HK-2 (cell line): ENCODE measurements around the gene EMC6.
A peak's percentile ranks its signal among the peaks of the same experiment; 100 is the strongest.
"Not testable (repeated sequence)": the region's sequence is repeated elsewhere in the genome, so short reads cannot be mapped to it uniquely, and the experiment has no call there.

Experiments
- DNase-seq: peaks from one replicate; pipeline ENCODE4 v3.0.0-alpha.2; 2018; ENCODE audit not compliant: unreplicated experiment

EMC6 gene

GRCh38 chr17:3681057-3681456, 12.4 kb downstream of the EMC6 start:
- no peak for DNase-seq

- no peak for DNase-seq
These were observed 13.0 kb downstream of the EMC6 start for GRCh38 chr17:3681565-3681964.

- no peak for DNase-seq
These were observed 13.4 kb downstream of the EMC6 start for GRCh38 chr17:3682033-3682432.

GRCh38 chr17:3683054-3683511, 14.5 kb downstream of the EMC6 start:
- DNase-seq: no peak

GRCh38 chr17:3685174-3685573, 16.6 kb downstream of the EMC6 start:
- DNase-seq: no peak

GRCh38 chr17:3688027-3688553, 19.5 kb downstream of the EMC6 start:
- DNase-seq: no peak

- no peak for DNase-seq
These were observed 20.2 kb downstream of the EMC6 start for GRCh38 chr17:3688852-3689261.

GRCh38 chr17:3689262-3690093, 20.9 kb downstream of the EMC6 start:
- no peak for DNase-seq

- DNase-seq: no peak
These were observed 21.6 kb downstream of the EMC6 start for GRCh38 chr17:3690094-3690715.

- no peak for DNase-seq
These were observed 23.0 kb downstream of the EMC6 start for GRCh38 chr17:3691617-3692067.

GRCh38 chr17:3692346-3692745, 23.7 kb downstream of the EMC6 start:
- no peak for DNase-seq

GRCh38 chr17:3693141-3693540, 24.5 kb downstream of the EMC6 start:
- no peak for DNase-seq

GRCh38 chr17:3693829-3694231, 25.2 kb downstream of the EMC6 start:
- DNase-seq: peak; percentile 39

- DNase-seq: peak; percentile 59
These were observed 26.6 kb downstream of the EMC6 start for GRCh38 chr17:3695129-3695722.

GRCh38 chr17:3695723-3696411, 27.3 kb downstream of the EMC6 start, which contains the start of gene P2RX5:
Gene P2RX5, minus strand, starts transcription at chr17:3696155. Its CDS starts 150 bp downstream, at chr17:3696005.
- peak; percentile 37 for DNase-seq

GRCh38 chr17:3697103-3697476, 28.5 kb downstream of the EMC6 start:
- no peak for DNase-seq

GRCh38 chr17:3698139-3698538, 29.5 kb downstream of the EMC6 start:
- DNase-seq: no peak

- no peak for DNase-seq
These were observed 31.3 kb downstream of the EMC6 start for GRCh38 chr17:3699951-3700350.

GRCh38 chr17:3702041-3702539, 33.5 kb downstream of the EMC6 start:
- DNase-seq: not testable (repeated sequence)

- no peak for DNase-seq
These were observed 36.5 kb downstream of the EMC6 start for GRCh38 chr17:3704931-3705717.

- DNase-seq: not testable (repeated sequence)
These were observed 37.0 kb downstream of the EMC6 start for GRCh38 chr17:3705718-3705984.
